ENCODE measurements around the gene PHGDH. TPM values are rescaled to one million over a fixed set of nuclear protein-coding genes. Genes with fewer than 3 reads are reported as not detected.

Gene PHGDH
- total RNA-seq, 1 donor from 2014 or later: 78.9 TPM

DNA sequence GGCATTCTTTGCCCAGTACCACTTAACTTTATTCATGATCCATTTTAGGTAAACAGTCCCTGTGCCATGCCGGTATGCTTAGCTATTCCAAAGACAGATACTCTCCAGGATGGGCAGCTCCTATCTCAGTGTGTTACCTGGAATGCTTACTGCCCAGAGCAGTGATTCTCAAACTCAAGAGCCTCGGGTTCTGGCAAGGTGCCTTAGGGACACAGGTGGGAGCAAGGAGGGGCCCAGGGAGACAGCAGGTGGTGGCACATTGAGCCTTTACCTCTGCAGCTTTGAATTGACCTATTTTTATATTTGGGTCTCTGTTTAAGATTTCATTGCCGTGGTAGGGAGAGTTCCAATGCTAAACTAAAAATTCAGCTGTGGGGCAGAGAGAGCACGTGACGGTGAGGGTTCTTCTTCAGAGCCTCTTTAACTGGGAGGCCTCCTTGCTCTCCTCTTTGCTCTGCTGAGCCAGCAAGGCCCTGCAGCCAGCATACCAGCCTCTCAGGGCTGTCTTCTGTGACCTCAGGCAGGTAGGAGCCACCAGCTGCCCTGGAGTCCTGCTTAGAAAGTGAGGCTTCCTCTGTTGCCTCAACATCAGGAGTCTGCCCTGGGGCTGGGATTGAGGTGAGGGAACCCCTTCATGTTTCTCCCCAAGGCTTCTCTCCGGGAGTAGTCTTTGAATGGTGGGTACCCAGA is 20.2 kb downstream of the PHGDH start:
- intact Hi-C loops (cut with micrococcal nuclease): loop anchor here (2.0 kb wide), 1 partner anchor 19 kb away; no protein-coding TSS in a partner anchor

GRCh38 chr1:119732465-119733168 is 20.9 kb downstream of the PHGDH start:
- intact Hi-C loops (cut with micrococcal nuclease): no loop called here

GRCh38 chr1:119733754-119734153 is 22.0 kb downstream of the PHGDH start:
- intact Hi-C loops (cut with micrococcal nuclease): no loop called here

DNA sequence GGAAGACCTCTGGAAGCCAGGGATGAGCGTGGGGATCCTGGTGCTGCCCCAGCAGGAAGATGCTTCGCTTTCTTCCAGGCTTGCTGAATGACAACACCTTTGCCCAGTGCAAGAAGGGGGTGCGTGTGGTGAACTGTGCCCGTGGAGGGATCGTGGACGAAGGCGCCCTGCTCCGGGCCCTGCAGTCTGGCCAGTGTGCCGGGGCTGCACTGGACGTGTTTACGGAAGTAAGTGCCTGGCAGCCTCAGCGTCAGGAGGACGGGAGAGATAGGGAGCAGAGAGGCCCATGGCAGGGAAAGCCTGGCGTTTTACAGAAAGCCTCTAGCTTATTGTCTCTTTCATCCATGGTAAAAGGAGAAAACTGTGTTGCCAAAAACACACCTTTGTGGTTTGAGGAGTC is 23.5 kb downstream of the PHGDH start:
- intact Hi-C loops (cut with micrococcal nuclease): no loop called here

- intact Hi-C loops (cut with micrococcal nuclease): no loop called here
Measured at GRCh38 chr1:119736649-119737039, 24.9 kb downstream of the PHGDH start.

- intact Hi-C loops (cut with micrococcal nuclease): no loop called here
Measured at GRCh38 chr1:119737040-119737682, 25.4 kb downstream of the PHGDH start.

DNA sequence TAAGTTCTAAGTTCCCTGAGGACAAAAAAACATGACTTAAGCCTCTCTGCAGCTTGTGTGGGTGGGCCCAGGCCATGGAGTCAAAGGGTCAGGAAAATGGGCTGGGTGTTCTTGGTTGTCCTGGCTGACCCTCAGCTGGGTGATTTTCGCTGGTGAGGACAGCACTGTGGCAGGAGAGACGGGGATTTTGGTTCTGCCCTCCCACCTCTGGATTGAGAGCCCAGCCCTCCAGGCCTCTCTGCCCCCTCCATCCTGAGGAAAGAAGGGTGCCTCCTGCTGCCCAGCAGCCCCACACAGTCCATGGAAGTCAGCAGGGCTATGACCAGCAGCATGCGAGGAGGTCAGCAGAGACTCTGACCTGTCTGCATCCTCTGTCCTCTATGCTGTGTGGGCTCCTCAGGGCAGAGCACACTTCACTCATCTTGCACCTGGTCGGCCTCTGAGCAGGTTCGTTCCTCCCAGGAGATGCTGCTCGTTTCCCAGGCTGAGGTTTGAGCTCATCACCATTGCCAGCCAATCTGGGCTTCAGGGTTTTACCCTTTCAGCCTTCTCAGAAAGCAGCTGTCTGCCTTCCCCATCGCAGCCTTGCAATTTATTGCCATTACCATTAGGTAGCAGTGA is 26.5 kb downstream of the PHGDH start:
- intact Hi-C loops (cut with micrococcal nuclease): no loop called here

- intact Hi-C loops (cut with micrococcal nuclease): no loop called here
Measured at GRCh38 chr1:119739150-119739549, 27.4 kb downstream of the PHGDH start.

- intact Hi-C loops (cut with micrococcal nuclease): loop anchor here (10.0 kb wide), 2 partner anchors 135 to 215 kb away; no protein-coding TSS in a partner anchor
Measured at GRCh38 chr1:119740261-119740660, 28.5 kb downstream of the PHGDH start.

GRCh38 chr1:119740896-119741780 is 29.4 kb downstream of the PHGDH start:
- intact Hi-C loops (cut with micrococcal nuclease): loop anchor here (10.0 kb wide), 2 partner anchors 134 to 214 kb away; no protein-coding TSS in a partner anchor

DNA sequence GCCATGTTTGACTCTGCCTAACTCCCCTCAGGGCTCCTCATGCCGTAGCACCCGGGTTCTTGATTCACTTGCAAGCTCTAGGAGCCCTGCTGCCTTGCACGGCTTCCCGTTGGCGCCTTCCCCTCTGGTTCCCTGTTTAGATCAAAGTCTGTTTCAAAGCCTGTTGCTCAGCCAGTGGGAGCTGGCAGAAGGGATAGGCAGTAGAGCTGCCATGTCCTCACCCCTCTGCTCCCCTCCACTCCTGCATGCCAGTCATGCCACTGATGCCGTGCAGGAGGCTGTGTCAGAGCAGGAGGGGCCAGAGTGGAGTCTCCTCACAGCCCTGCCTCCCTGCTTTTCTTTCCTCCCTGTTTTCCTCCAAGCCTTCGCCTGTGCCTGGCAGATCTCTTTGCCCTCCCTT is 30.5 kb downstream of the PHGDH start:
- intact Hi-C loops (cut with micrococcal nuclease): loop anchor here (10.0 kb wide), 2 partner anchors 133 to 213 kb away; no protein-coding TSS in a partner anchor

DNA sequence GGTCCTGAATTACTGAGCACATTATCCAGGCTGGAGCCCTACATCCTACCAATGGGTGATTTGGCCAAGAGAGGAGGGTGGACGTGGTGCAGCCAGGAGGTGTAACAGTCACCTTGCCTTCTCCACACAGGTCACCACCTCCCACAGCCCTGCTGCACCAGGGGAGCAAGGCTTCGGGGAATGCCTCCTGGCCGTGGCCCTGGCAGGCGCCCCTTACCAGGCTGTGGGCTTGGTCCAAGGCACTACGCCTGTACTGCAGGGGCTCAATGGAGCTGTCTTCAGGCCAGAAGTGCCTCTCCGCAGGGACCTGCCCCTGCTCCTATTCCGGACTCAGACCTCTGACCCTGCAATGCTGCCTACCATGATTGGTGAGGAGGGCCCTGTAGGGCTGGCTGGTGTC is 30.9 kb downstream of the PHGDH start:
- intact Hi-C loops (cut with micrococcal nuclease): loop anchor here (10.0 kb wide), 2 partner anchors 132 to 212 kb away; no protein-coding TSS in a partner anchor

GRCh38 chr1:119743308-119743707 is 31.6 kb downstream of the PHGDH start:
- intact Hi-C loops (cut with micrococcal nuclease): loop anchor here (10.0 kb wide), 2 partner anchors 131 to 211 kb away; no protein-coding TSS in a partner anchor

DNA sequence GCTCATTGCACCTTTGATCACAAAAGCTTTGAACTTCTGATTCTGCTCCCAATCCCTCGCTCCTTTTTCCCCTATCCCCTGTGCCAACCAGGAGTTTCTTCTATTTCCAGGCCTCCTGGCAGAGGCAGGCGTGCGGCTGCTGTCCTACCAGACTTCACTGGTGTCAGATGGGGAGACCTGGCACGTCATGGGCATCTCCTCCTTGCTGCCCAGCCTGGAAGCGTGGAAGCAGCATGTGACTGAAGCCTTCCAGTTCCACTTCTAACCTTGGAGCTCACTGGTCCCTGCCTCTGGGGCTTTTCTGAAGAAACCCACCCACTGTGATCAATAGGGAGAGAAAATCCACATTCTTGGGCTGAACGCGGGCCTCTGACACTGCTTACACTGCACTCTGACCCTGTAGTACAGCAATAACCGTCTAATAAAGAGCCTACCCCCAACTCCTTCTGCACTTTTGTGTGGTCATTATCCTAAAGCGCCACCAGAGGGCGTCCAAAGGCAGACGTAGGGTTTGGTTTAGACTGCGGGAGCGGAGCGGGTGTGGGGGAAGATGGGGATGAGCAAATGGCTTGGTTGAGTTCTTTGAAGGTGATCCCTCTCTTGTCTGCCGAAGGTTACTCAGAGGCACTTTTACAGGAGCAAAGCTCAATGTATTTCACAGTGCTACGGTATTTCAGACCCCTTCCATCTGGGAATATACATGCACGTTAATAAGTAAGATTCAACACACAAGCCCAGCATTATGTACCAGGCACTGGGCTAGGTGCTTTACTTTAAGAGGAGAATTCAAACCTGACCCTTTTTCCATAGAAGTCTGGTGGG is 32.3 kb downstream of the PHGDH start:
- intact Hi-C loops (cut with micrococcal nuclease): loop anchor here (1.0 to 10.0 kb wide), 3 partner anchors 65 to 211 kb away; no protein-coding TSS in a partner anchor

- intact Hi-C loops (cut with micrococcal nuclease): loop anchor here (1.0 to 10.0 kb wide), 3 partner anchors 65 to 210 kb away; no protein-coding TSS in a partner anchor
Measured at GRCh38 chr1:119744598-119744942, 32.8 kb downstream of the PHGDH start.

DNA sequence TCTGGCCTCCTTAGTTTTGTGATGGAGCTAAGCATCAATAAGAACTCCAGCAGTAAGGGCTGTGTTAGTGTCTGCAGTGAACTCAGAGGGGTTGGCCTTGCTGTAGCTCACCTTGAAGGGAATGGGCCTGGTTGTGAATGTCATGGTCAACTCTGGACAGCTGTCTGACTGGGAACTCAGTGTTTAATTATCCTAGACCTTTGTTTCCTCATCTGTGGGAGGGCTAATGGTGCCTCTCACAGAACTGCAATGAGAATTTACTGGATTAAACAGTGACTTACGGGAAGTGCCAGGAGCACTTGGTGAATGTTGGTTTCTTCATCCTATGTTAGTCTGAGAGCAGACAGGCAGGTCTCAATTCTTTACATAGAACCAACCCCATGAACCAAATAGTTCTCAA is 33.3 kb downstream of the PHGDH start:
- intact Hi-C loops (cut with micrococcal nuclease): loop anchor here (10.0 kb wide), 2 partner anchors 130 to 210 kb away; no protein-coding TSS in a partner anchor

DNA sequence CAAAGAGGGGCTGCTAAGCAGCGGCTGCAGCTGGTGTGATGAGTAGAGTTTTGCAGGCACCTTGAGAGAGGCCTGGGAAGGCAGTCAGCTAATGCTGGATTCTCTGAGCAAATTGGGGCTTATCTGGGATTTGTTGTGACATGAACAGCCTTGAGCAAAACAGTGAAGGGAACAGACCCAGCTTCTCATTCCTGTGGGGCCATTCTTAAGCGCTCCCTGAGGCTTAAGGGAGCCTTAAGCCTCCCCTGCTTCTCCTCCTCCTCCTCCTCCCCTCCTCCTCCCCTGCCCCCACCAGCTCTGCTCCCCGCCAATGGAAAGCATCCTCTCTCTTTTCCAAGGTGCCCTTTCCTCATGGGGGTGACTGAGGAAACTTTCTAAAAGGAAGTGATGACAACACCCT is 35.7 kb downstream of the PHGDH start:
- intact Hi-C loops (cut with micrococcal nuclease): loop anchor here (10.0 kb wide), 2 partner anchors 127 to 207 kb away; no protein-coding TSS in a partner anchor

GRCh38 chr1:119748040-119748439 is 36.3 kb downstream of the PHGDH start:
- intact Hi-C loops (cut with micrococcal nuclease): loop anchor here (10.0 kb wide), 2 partner anchors 127 to 207 kb away; no protein-coding TSS in a partner anchor

- intact Hi-C loops (cut with micrococcal nuclease): no loop called here
Measured at GRCh38 chr1:119752592-119752991, 40.9 kb downstream of the PHGDH start.

Measured in T-helper 1 cell treated with Interleukin-12 subunit alpha and Interleukin-12 subunit beta and Interleukin-4 antibody, amounts not matched to agents 30 ng/mL and 1 ng/mL, for 36 hours (primary cell).